Hepatocyte (in vitro differentiated cells): ENCODE data around the gene BSDC1. TPM values are rescaled to one million over a fixed set of nuclear protein-coding genes. Genes with fewer than 3 reads are reported as not detected.

Experiments used
- DNase-seq: peaks from one replicate; pipeline ENCODE4 v3.0.0-alpha.2; 2016; ENCODE audit warnings: low spot score
- H2AFZ ChIP-seq: fragments of 200-600 bp; sonication (generic); 2 replicates; pipeline ENCODE4 v1.6.0; 2016; ENCODE audit warnings: antibody characterized with exemption, mild to moderate bottlenecking
- H3K27ac ChIP-seq: fragments of 200-600 bp; sonication (generic); 2 replicates; pipeline ENCODE4 v1.5.1; 2016; ENCODE audit warnings: mild to moderate bottlenecking
- H3K27me3 ChIP-seq: fragments of 200-600 bp; sonication (generic); 2 replicates; pipeline ENCODE4 v1.6.1; 2016
- H3K36me3 ChIP-seq: fragments of 200-600 bp; sonication (generic); replicated peaks from 2 replicates; pipeline ENCODE4 v1.5.1; 2016; ENCODE audit warnings: low read depth; ENCODE audit not compliant: insufficient read depth
- H3K4me1 ChIP-seq: fragments of 200-600 bp; sonication (generic); 2 replicates; pipeline ENCODE4 v1.5.1; 2016; ENCODE audit warnings: mild to moderate bottlenecking, moderate library complexity; ENCODE audit not compliant: insufficient read depth
- H3K4me2 ChIP-seq: fragments of 200-600 bp; sonication (generic); 2 replicates; pipeline ENCODE4 v1.6.0; 2016
- H3K4me3 ChIP-seq: fragments of 200-600 bp; sonication (generic); 2 replicates; pipeline ENCODE4 v1.5.1; 2016; ENCODE audit warnings: mild to moderate bottlenecking
- H3K79me2 ChIP-seq: fragments of 200-600 bp; sonication (generic); 2 replicates; pipeline ENCODE4 v1.6.0; 2017; ENCODE audit warnings: mild to moderate bottlenecking
- H3K9me2 ChIP-seq: fragments of 200-600 bp; sonication (generic); replicated peaks from 2 replicates; pipeline ENCODE4 v1.6.0; 2017; ENCODE audit warnings: mild to moderate bottlenecking; ENCODE audit not compliant: insufficient read depth
- H3K9me3 ChIP-seq: fragments of 200-600 bp; sonication (generic); 2 replicates; pipeline ENCODE4 v1.5.1; 2016; ENCODE audit warnings: low read depth, mild to moderate bottlenecking
- H4K20me1 ChIP-seq: fragments of 200-600 bp; sonication (generic); 2 replicates; pipeline ENCODE4 v1.6.0; 2016; ENCODE audit warnings: mild to moderate bottlenecking; ENCODE audit not compliant: insufficient read depth, poor library complexity, severe bottlenecking
- CTCF ChIP-seq: fragments of 200-600 bp; sonication (generic); IDR thresholded peaks from 2 replicates; pipeline ENCODE4 v1.5.1; 2016; ENCODE audit warnings: antibody characterized with exemption, mild to moderate bottlenecking; ENCODE audit not compliant: poor library complexity
- EZH2 ChIP-seq: fragments of 200-600 bp; sonication (generic); IDR thresholded peaks from 2 replicates; pipeline ENCODE4 v1.6.1; 2016; ENCODE audit warnings: antibody characterized with exemption, mild to moderate bottlenecking, borderline replicate concordance
- EZH2phosphoT487 ChIP-seq: fragments of 200-600 bp; sonication (generic); IDR thresholded peaks from one replicate; pipeline ENCODE4 v1.6.1; 2018; ENCODE audit warnings: antibody characterized with exemption, mild to moderate bottlenecking, low read depth, moderate library complexity; ENCODE audit not compliant: unreplicated experiment, severe bottlenecking
- WGBS: methylation state at CpG from one replicate; pipeline ENCODE4 v1.1.6; 2016; ENCODE audit warnings: low lambda C conversion rate; ENCODE audit errors: missing lambda C conversion rate; 5-methylcytosine and 5-hydroxymethylcytosine counted together
- polyA plus RNA-seq: library from polyadenylated mRNA; unstranded; fragments of >200 nt; fragmentation: Nextera tagmentation; extraction: Ambion mirVana; gene quantifications from 2 replicates; pipeline ENCODE4 v1.2.1, GENCODE V29; 2016
- total RNA-seq: library from RNA; depleted of rRNA; stranded (reverse); fragments of >200 nt; gene quantifications from 2 replicates; pipeline ENCODE4 v1.2.3, GENCODE V29; 2014

Gene BSDC1
- total and polyA plus RNA-seq, 2 experiments from 2014 or later, result 56.2 to 80.5 TPM

- WGBS, result 96% methylated on average over 10 of the region's 10 CpGs
- H3K36me3 ChIP-seq, result no peaks in the 10 kb centered on the region
- H3K4me2 ChIP-seq, result no peak overlapping the region
- H4K20me1 ChIP-seq, result no peaks in the 10 kb centered on the region
- peaks cover 8% of the 10 kb centered on the region for H3K4me1 ChIP-seq
- no peaks in the 10 kb centered on the region for H3K79me2 ChIP-seq
- no peaks in the 10 kb centered on the region for H3K27me3 ChIP-seq
- no peak for DNase-seq
- H3K9me2 ChIP-seq, result no peaks in the 10 kb centered on the region
- TF ChIP-seq EZH2phosphoT487, result no peak
- TF ChIP-seq EZH2, result no peak
- no peak for TF ChIP-seq CTCF
- H3K27ac ChIP-seq, result no peak overlapping the region
- no peak overlapping the region for H2AFZ ChIP-seq
- H3K9me3 ChIP-seq, result no peaks in the 10 kb centered on the region
- no peak overlapping the region for H3K4me3 ChIP-seq
Observed at GRCh38 chr1:32342704-32343103, 51.5 kb downstream of the BSDC1 start.

- Histone ChIP-seq H3K4me2 (no peak overlapping the region), H4K20me1 (no peaks in the 10 kb centered on the region), H3K4me3 (no peak overlapping the region), H3K36me3 (no peaks in the 10 kb centered on the region), H2AFZ (no peak overlapping the region), H3K27ac (no peak overlapping the region), H3K27me3 (no peaks in the 10 kb centered on the region), H3K9me3 (no peaks in the 10 kb centered on the region), H3K9me2 (no peaks in the 10 kb centered on the region), H3K4me1 (peaks cover 8% of the 10 kb centered on the region), H3K79me2 (no peaks in the 10 kb centered on the region)
- TF ChIP-seq EZH2, result no peak
- TF ChIP-seq EZH2phosphoT487, result no peak
- no peak for TF ChIP-seq CTCF
- no peak for DNase-seq
- WGBS, result 73% methylated on average over 5 of the region's 5 CpGs
Observed at GRCh38 chr1:32341971-32342370, 52.3 kb downstream of the BSDC1 start.

GRCh38 chr1:32341186-32341757 lies 53.0 kb downstream of the BSDC1 start:
- Histone ChIP-seq H3K4me2 (no peak overlapping the region), H3K9me2 (no peaks in the 10 kb centered on the region), H3K36me3 (no peaks in the 10 kb centered on the region), H3K27ac (no peak overlapping the region), H4K20me1 (no peaks in the 10 kb centered on the region), H3K9me3 (no peaks in the 10 kb centered on the region), H3K27me3 (no peaks in the 10 kb centered on the region), H3K4me3 (no peak overlapping the region), H3K79me2 (no peaks in the 10 kb centered on the region), H3K4me1 (peaks cover 8% of the 10 kb centered on the region), H2AFZ (no peak overlapping the region)
- WGBS, result 91% methylated on average over 11 of the region's 11 CpGs
- DNase-seq, result no peak
- TF ChIP-seq CTCF (no peak), EZH2phosphoT487 (no peak), EZH2 (no peak)

DNA sequence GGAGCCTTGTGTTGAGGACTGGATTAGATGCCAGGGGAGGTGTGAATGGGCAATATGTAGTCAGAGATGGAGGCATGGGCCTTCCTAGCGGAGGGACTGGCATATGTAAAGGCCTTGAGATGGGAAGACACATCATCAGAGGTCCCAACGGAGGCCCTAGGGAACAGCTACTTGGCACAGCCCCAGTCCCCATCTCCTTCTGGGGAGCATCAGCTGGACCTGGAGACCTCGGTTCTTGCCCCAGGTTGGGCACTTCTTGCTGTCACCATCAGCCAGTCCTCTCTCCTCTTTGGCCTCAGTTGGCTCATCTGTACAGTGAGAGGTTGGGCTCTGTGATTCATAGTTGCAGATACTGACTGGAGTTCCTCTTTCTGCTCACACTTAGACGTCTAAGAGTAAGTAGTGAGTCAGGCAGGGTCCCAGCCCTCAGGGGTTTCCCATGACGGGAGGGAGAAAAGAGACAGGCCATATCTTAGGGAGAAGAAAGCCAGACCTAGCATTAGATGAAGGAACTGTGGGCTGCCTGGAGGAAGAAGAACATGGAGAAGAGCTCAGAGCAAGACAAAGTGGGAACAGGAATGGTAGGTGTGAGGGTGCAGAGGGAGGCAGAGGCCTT lies 54.8 kb downstream of the BSDC1 start:
- no peak for DNase-seq
- H3K4me1 ChIP-seq, result peaks cover 1% of the 10 kb centered on the region
- no peaks in the 10 kb centered on the region for H3K36me3 ChIP-seq
- no peak overlapping the region for H3K27ac ChIP-seq
- H3K4me2 ChIP-seq, result no peak overlapping the region
- peaks cover 5% of the 10 kb centered on the region for H4K20me1 ChIP-seq
- H3K9me2 ChIP-seq, result no peaks in the 10 kb centered on the region
- no peaks in the 10 kb centered on the region for H3K27me3 ChIP-seq
- no peak overlapping the region for H3K4me3 ChIP-seq
- no peak for TF ChIP-seq CTCF
- no peak for TF ChIP-seq EZH2
- TF ChIP-seq EZH2phosphoT487, result no peak
- 64% methylated on average over 5 of the region's 5 CpGs for WGBS
- H2AFZ ChIP-seq, result no peak overlapping the region
- H3K9me3 ChIP-seq, result no peaks in the 10 kb centered on the region
- H3K79me2 ChIP-seq, result peaks cover 15% of the 10 kb centered on the region
